ENCODE data around the gene TOX2. TPM values are rescaled to one million over a fixed set of nuclear protein-coding genes. Genes with fewer than 3 reads are reported as not detected.
A peak's percentile ranks its signal among the peaks of the same experiment; 100 is the strongest.

TOX2 gene
- total RNA-seq, 1 experiment from 2014 or later: not detected

DNA sequence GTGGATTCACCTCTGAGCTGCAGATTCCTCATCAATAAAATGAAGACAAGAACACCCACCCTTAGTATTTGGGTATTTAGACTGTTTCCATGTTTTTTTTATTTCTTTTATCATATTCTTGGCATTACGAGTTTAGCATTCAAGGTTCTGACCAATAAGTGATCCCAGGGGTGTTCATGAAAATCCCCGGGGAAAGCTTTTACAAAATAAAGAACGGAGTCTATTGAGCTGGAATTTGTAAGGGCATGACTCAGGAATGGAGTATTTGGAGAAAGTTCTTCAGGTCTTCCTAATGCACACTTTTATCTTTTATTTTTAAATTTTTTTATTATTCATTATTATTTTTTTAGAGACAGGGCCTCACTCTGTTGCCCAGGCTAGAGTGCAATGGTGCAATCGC lies 19.4 kb upstream of the TOX2 start:
- no peaks in the 10 kb centered on the region for H3K27me3 ChIP-seq (replicated peaks; ENCODE audit: control insufficient read depth, insufficient read depth, low read length)
- peaks cover 5% of the 10 kb centered on the region for H3K9me3 ChIP-seq
- no TSS peak for BruUV-seq (replicated peaks)
- Mint-ChIP-seq H3K27me3 (ENCODE audit: insufficient read depth, unreplicated experiment) (peaks cover 6% of the 10 kb centered on the region), H3K36me3 (ENCODE audit: insufficient read depth, unreplicated experiment) (no peaks in the 10 kb centered on the region), H3K4me3 (ENCODE audit: unreplicated experiment) (no peak overlapping the region), H3K4me1 (ENCODE audit: low read depth, unreplicated experiment) (no peaks in the 10 kb centered on the region), H3K9me3 (ENCODE audit: unreplicated experiment) (peaks cover 9% of the 10 kb centered on the region), H3K27ac (ENCODE audit: unreplicated experiment) (no peak overlapping the region)
- no peak overlapping the region for H3K4me3 ChIP-seq (ENCODE audit: low read depth, low read length)
- ChIA-PET POLR2A (no interaction called here), CTCF (no interaction called here)
- intact Hi-C loops (cut with micrococcal nuclease; ENCODE audit: unreplicated experiment): no loop called here
- H3K4me1 ChIP-seq: no peaks in the 10 kb centered on the region
- TF ChIP-seq, protein P1, sequence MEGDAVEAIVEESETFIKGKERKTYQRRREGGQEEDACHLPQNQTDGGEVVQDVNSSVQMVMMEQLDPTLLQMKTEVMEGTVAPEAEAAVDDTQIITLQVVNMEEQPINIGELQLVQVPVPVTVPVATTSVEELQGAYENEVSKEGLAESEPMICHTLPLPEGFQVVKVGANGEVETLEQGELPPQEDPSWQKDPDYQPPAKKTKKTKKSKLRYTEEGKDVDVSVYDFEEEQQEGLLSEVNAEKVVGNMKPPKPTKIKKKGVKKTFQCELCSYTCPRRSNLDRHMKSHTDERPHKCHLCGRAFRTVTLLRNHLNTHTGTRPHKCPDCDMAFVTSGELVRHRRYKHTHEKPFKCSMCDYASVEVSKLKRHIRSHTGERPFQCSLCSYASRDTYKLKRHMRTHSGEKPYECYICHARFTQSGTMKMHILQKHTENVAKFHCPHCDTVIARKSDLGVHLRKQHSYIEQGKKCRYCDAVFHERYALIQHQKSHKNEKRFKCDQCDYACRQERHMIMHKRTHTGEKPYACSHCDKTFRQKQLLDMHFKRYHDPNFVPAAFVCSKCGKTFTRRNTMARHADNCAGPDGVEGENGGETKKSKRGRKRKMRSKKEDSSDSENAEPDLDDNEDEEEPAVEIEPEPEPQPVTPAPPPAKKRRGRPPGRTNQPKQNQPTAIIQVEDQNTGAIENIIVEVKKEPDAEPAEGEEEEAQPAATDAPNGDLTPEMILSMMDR (IDR thresholded peaks at IDR 0.05; ENCODE audit: insufficient read depth in 1 of 2, low read depth in 1 of 2, low read length in 1 of 2, severe bottlenecking in 1 of 2, unreplicated experiment in 1 of 2): no peak
- no peak for DNase-seq
- H3K36me3 ChIP-seq (ENCODE audit: control insufficient read depth, insufficient read depth, low read length): no peaks in the 10 kb centered on the region

GRCh38 chr20:43899274-43900120 lies 15.2 kb upstream of the TOX2 start:
- intact Hi-C loops (cut with micrococcal nuclease; ENCODE audit: unreplicated experiment): no loop called here
- ChIA-PET POLR2A (no interaction called here), CTCF (no interaction called here)
- H3K36me3 Mint-ChIP-seq (ENCODE audit: insufficient read depth, unreplicated experiment): no peaks in the 10 kb centered on the region
- no peak overlapping the region for H3K27ac Mint-ChIP-seq (ENCODE audit: unreplicated experiment)
- TF ChIP-seq, protein P1 (IDR thresholded peaks at IDR 0.05; ENCODE audit: insufficient read depth in 1 of 2, low read depth in 1 of 2, low read length in 1 of 2, severe bottlenecking in 1 of 2, unreplicated experiment in 1 of 2): no peak
- BruUV-seq (replicated peaks): no TSS peak
- no peaks in the 10 kb centered on the region for H3K4me1 Mint-ChIP-seq (ENCODE audit: low read depth, unreplicated experiment)
- H3K9me3 Mint-ChIP-seq (ENCODE audit: unreplicated experiment): no peaks in the 10 kb centered on the region
- peaks cover 12% of the 10 kb centered on the region for H3K27me3 Mint-ChIP-seq (ENCODE audit: insufficient read depth, unreplicated experiment)
- Histone ChIP-seq H3K36me3 (ENCODE audit: control insufficient read depth, insufficient read depth, low read length) (no peaks in the 10 kb centered on the region), H3K9me3 (no peaks in the 10 kb centered on the region), H3K4me3 (ENCODE audit: low read depth, low read length) (no peak overlapping the region), H3K27me3 (replicated peaks; ENCODE audit: control insufficient read depth, insufficient read depth, low read length) (no peaks in the 10 kb centered on the region), H3K4me1 (no peaks in the 10 kb centered on the region)
- H3K4me3 Mint-ChIP-seq (ENCODE audit: unreplicated experiment): no peak overlapping the region
- DNase-seq: peak in 1 of 2 experiments; percentile 35

DNA sequence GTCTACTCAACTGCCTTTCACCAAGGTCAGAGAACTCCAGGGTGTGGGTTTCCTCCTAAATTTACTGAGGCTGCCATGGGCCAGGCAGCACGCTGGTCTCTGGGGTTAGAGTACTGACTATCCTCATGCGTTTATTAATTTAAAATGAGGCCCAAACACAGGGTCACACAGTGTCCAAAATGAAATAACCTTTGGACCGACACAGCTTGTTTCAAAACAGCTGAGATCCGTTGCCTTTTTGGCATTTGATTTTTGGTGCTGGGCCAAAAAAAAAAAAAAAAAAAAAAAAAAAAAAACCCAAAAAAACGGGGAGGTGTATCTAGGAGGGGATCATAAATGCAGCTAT lies 14.6 kb upstream of the TOX2 start:
- no peaks in the 10 kb centered on the region for H3K27me3 ChIP-seq (replicated peaks; ENCODE audit: control insufficient read depth, insufficient read depth, low read length)
- no peak overlapping the region for H3K4me3 Mint-ChIP-seq (ENCODE audit: unreplicated experiment)
- TF ChIP-seq, protein P1 (IDR thresholded peaks at IDR 0.05; ENCODE audit: insufficient read depth in 1 of 2, low read depth in 1 of 2, low read length in 1 of 2, severe bottlenecking in 1 of 2, unreplicated experiment in 1 of 2): no peak
- POLR2A ChIA-PET: no interaction called here
- H3K27me3 Mint-ChIP-seq (ENCODE audit: insufficient read depth, unreplicated experiment): peaks cover 12% of the 10 kb centered on the region
- no peaks in the 10 kb centered on the region for H3K36me3 Mint-ChIP-seq (ENCODE audit: insufficient read depth, unreplicated experiment)
- H3K9me3 Mint-ChIP-seq (ENCODE audit: unreplicated experiment): no peaks in the 10 kb centered on the region
- no peaks in the 10 kb centered on the region for H3K4me1 Mint-ChIP-seq (ENCODE audit: low read depth, unreplicated experiment)
- no peak overlapping the region for H3K27ac Mint-ChIP-seq (ENCODE audit: unreplicated experiment)
- intact Hi-C loops (cut with micrococcal nuclease; ENCODE audit: unreplicated experiment): no loop called here
- CTCF ChIA-PET: interaction anchor here (0.7 kb wide), 1 partner anchor 1871 kb away, joined by 4 read pairs; no protein-coding TSS in a partner anchor
- H3K4me1 ChIP-seq: peaks cover 2% of the 10 kb centered on the region; the same call in 1 of the 2 replicates
- H3K4me3 ChIP-seq (ENCODE audit: low read depth, low read length): no peak overlapping the region
- DNase-seq: no peak
- no TSS peak for BruUV-seq (replicated peaks)
- H3K36me3 ChIP-seq (ENCODE audit: control insufficient read depth, insufficient read depth, low read length): no peaks in the 10 kb centered on the region
- no peaks in the 10 kb centered on the region for H3K9me3 ChIP-seq

Data from Caco-2 (cell line).